NCI-H446 treated with DMSO at 0.1 percent for 48 hours (cell line): ENCODE data around the gene IL34.

ENCODE experiments used
- DNase-seq: peaks from one replicate; lab custom pipeline; 2025; lab: John Stamatoyannopoulos, UW

IL34 gene

GRCh38 chr16:70689035-70689969 lies 42.9 kb downstream of the IL34 start:
- no peak for DNase-seq

GRCh38 chr16:70689970-70690891 lies 43.9 kb downstream of the IL34 start:
- no peak for DNase-seq

- peak; percentile 76 for DNase-seq
These were observed 45.1 kb downstream of the IL34 start for GRCh38 chr16:70691223-70692129.

- no peak for DNase-seq
These were observed 45.9 kb downstream of the IL34 start for GRCh38 chr16:70692130-70692872.

GRCh38 chr16:70692873-70693671 lies 46.7 kb downstream of the IL34 start:
- no peak for DNase-seq

GRCh38 chr16:70694088-70694867 lies 47.9 kb downstream of the IL34 start:
- no peak for DNase-seq

GRCh38 chr16:70694868-70695218 lies 48.5 kb downstream of the IL34 start:
- DNase-seq, result no peak

GRCh38 chr16:70695331-70696070 lies 49.1 kb downstream of the IL34 start:
- DNase-seq, result no peak

- DNase-seq, result no peak
These were observed 50.0 kb downstream of the IL34 start for GRCh38 chr16:70696355-70696754.

- no peak for DNase-seq
These were observed 50.7 kb downstream of the IL34 start for GRCh38 chr16:70696952-70697593.

GRCh38 chr16:70697594-70698170 lies 51.3 kb downstream of the IL34 start:
- DNase-seq, result no peak

GRCh38 chr16:70698901-70699300 lies 52.5 kb downstream of the IL34 start:
- no peak for DNase-seq

- DNase-seq, result no peak
These were observed 53.3 kb downstream of the IL34 start for GRCh38 chr16:70699696-70700095.

- DNase-seq, result no peak
These were observed 54.0 kb downstream of the IL34 start for GRCh38 chr16:70700101-70701020.

- DNase-seq, result no peak
These were observed 54.7 kb downstream of the IL34 start for GRCh38 chr16:70701036-70701435.

GRCh38 chr16:70701596-70701995 lies 55.2 kb downstream of the IL34 start:
- no peak for DNase-seq

- DNase-seq, result no peak
These were observed 55.6 kb downstream of the IL34 start for GRCh38 chr16:70701998-70702397.
